Nucleus accumbens (tissue), 56 donors: ENCODE data around the gene PDPR.
A peak's percentile ranks its signal among the peaks of the same experiment; 100 is the strongest.
"Not testable (repeated sequence)": the region's sequence is repeated elsewhere in the genome, so short reads cannot be mapped to it uniquely, and the experiment has no call there.

ENCODE experiments used
- DNase-seq, 56 donors: peaks; one replicate each; lab custom pipeline; 2025; lab: John Stamatoyannopoulos, UW

Gene PDPR

DNA sequence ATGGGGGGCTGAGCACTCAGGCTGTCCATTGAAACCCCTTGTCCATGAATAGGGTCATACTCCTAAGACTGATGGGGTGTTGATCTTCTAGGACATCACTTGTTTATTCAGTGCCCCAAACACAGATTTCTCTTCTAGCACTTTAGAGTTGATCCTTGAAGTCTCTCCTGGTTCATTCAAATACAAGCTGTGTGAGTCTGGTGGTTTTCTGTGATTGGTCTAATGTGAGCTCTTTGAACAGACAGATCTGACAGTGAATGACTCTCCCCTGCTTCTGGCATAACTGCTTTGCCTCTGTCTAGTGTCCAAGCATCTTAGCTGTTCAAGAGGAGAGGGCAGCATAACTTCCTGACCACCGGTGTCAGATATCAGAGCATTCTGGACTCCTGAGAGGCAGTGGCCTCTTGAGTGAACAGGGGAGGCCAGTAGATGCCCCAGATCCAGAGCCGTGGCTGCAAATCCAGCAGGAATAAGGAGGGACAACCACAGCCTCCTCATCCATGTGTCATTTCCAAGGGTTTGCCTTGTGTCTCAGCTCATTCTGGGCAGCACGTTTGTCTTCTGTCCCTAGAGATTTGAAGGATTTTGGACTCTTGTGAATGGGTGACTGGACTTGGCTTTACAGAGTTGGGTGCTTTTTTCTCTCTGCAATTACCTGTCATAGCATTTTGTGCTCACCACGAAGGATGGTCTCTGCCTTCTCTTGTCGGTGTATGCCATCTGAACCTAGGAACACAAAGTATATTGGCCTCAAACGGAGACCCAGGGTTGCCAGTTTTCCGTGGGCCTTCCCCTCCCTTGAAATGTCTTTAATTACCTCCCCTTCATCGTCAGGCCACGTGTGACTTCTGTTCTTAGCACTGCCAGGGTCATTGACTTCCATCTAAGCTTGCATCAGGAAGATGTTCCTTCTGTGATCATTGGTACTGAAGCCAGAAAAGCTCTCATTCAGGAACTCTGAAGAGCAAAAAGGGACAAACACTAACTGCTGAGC is 45.5 kb downstream of the PDPR start:
- DNase-seq = no peak

DNA sequence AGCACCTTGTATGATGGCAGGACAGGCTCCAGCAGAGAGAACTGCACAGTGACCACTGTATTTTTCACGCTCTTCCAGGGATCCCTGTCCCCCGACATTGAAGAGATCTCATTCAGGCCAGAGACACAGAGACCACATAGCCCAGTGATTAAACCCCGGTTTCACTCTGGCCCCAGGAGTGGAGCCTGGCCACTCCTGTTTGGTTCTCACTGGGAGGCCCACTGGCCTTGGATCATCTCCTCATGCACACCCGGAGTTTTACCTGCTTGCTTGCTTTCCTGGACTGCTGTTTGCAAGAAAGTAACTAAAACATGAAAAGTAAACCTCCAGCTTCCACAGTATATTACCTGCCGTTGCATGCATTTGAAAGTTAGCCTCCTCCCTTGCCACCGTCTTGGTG is 46.3 kb downstream of the PDPR start:
- DNase-seq = no peak

- no peak for DNase-seq
These were observed 46.7 kb downstream of the PDPR start for GRCh38 chr16:70160821-70161220.

- peak in 1 of 56 donors; percentile 24 for DNase-seq
These were observed 47.2 kb downstream of the PDPR start for GRCh38 chr16:70161350-70161749.

- DNase-seq = peak in 36 of 56 donors; percentile 16 to 87 (median 52)
These were observed 47.9 kb downstream of the PDPR start for GRCh38 chr16:70162041-70162451.

DNA sequence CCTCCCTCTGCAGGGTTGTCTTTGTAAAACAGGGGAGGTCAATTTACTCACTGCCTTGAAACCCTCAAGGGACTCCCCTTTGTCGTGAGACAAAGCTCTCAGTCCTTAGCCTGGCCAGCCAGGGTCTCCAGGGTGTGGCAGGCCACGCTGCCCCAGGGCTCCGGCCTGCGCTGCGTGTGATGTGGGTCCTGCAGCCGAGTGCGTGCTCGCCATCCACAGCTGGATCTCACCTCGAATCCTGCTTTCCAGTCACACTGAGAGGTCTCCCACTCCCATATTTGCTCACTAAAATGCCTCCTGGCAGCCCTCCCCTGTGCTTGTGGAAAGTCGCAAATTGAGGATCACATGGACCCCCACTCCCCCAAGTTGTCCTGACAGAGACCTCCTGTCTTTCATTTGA is 49.5 kb downstream of the PDPR start:
- no peak for DNase-seq

DNA sequence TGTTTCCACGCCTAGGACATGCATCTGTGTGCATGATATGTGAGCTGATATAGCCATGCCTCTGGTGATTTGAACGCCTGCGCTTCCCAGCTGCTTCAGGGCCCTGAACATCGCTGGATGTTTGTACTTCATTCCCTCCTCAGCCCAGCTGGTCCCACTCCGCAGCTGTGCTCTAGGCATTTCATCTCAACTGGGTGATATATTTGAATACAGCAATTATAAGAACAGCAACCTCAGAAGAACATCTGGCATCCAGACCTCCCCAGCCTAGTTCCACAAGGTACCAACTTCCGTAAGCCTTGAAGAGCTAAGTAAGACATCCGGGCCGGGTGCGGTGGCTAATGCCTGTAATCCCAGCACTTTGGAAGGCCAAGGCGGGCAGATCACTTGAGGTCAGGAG is 52.6 kb downstream of the PDPR start:
- not testable (repeated sequence) for DNase-seq

DNA sequence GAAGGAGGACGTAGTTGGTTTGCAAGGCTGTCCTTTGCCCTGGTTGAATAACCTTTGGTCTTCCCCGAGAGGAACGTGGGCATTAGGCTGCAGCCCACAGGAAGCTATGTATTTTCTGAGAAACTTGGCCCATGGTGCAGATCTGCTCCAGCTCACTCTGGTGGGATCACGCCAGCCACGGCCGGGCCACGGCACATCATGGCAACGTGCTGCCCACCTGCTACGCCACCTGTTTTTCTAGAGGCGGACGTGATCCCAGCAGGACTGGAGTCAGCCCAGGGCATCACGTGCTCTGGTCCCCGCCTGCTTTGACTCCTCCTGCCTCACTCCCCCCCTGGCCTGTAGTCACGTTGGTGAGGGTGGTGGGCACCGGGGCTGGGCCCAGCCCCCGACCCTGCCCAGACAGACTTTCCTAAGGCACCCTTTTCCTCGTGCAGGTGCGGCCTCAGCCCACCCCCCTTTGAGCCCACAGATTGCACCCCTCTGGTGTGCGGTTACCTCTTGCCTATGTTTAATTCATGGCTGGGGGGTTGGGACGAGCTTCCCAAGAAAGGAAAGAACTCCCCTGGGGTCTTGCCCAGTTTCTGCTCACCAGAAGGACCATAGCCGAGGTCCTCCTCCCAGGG is 59.2 kb downstream of the PDPR start, which contains the start of gene CLEC18C:
CLEC18C (plus strand) TSS at position 576 of the 626 bp plus-strand sequence. CDS start 492 bp downstream, outside the sequence.
- not testable (repeated sequence) for DNase-seq

- DNase-seq = not testable (repeated sequence)
These were observed 59.8 kb downstream of the PDPR start for GRCh38 chr16:70173916-70174315.

DNA sequence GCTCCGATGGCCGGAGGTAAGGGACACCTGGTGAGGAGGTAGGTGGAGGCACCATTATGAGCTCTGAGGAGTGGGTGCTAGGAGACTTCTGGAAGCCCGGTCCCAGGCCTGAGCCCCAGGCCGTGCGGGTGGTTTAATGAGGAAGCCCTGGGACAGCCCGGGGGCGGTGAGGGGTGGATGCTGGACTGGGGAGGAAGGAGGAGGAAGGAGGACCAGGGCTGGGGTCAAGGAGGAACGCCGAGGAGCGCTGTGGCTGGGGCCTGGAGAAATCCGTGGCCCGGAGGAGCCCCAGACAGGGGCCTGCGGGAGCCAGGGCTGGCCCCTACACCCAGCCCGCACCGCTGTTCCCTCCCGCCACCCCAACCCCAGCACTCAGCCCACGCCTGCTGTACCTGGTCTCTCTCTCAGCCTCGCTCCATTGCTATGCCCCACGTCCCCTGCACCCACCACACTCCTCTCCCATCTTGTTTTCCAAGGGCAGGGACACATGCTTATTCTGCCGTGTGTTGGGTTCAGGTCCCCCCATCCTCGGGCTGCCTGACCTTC is 60.3 kb downstream of the PDPR start:
- DNase-seq = not testable (repeated sequence)

- not testable (repeated sequence) for DNase-seq
These were observed 73.9 kb downstream of the PDPR start for GRCh38 chr16:70187858-70188607.

- DNase-seq = not testable (repeated sequence)
These were observed 74.4 kb downstream of the PDPR start for GRCh38 chr16:70188608-70188915.

- DNase-seq = not testable (repeated sequence)
These were observed 76.4 kb downstream of the PDPR start for GRCh38 chr16:70190574-70190973.

GRCh38 chr16:70196683-70197300 is 82.7 kb downstream of the PDPR start:
- not testable (repeated sequence) for DNase-seq

- not testable (repeated sequence) for DNase-seq
These were observed 83.5 kb downstream of the PDPR start for GRCh38 chr16:70197611-70198010.

DNA sequence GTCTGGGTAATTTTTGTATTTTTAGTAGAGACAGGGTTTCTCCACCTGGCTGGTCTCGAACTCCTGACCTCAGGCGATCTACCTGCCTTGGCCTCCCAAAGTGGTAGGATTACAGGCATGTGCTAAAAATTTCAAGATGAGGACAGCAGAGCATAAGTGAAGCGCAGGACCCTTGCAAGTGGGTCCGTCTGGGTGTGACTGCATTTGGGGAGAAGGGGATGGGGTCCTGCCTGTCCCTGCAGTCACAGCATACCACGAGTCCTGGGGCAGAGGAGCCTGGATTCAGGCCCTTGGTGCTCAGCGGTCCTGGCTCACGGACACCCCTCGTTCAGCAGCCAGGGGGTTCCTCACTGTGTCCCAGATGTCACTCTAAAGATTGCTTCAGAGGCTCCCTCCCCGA is 84.1 kb downstream of the PDPR start:
- not testable (repeated sequence) for DNase-seq

- DNase-seq = peak in 1 of 56 donors; percentile 0
These were observed 84.5 kb downstream of the PDPR start for GRCh38 chr16:70198666-70199065.

DNA sequence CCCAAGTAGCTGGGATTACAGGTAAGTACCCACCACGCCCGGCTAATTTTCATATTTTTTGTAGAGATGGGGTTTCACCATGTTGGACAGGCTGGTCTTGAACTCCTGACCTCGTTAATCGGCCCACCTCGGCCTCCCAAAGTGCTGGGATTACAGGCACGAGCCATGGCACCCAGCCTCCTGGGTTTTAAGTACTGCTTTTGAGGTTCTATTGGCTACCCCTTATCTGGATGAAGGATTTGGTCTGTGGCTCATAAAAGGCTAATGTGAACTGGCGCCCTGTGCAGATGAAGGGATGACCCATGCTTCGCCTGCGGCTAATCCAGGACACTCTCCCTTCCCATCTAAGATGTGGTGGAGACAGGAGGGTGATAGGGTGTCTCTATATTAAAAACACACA is 85.0 kb downstream of the PDPR start:
- DNase-seq = not testable (repeated sequence)

DNA sequence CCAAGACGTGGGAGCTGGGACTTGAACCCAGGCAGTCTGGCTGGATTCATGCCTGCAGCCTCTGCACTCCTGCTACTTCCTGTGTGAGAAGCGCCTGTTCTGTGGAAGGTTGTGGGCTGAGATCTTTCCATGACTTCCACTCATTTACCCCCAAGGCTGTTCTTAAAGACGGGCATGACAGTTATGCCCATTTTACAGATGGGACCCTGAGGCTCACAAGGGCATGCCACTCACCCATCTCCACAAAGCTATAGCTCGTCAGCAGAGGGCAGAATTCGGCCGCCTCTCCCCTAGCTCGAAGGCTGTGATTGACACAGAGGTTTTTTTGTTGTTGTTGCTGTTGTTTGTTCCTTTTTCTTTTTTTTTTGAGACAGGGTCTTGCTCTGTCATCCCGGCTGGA is 85.9 kb downstream of the PDPR start:
- not testable (repeated sequence) for DNase-seq

- DNase-seq = not testable (repeated sequence)
These were observed 89.4 kb downstream of the PDPR start for GRCh38 chr16:70203508-70203907.
